ENCODE results near the gene ANKRD34C.

DNA sequence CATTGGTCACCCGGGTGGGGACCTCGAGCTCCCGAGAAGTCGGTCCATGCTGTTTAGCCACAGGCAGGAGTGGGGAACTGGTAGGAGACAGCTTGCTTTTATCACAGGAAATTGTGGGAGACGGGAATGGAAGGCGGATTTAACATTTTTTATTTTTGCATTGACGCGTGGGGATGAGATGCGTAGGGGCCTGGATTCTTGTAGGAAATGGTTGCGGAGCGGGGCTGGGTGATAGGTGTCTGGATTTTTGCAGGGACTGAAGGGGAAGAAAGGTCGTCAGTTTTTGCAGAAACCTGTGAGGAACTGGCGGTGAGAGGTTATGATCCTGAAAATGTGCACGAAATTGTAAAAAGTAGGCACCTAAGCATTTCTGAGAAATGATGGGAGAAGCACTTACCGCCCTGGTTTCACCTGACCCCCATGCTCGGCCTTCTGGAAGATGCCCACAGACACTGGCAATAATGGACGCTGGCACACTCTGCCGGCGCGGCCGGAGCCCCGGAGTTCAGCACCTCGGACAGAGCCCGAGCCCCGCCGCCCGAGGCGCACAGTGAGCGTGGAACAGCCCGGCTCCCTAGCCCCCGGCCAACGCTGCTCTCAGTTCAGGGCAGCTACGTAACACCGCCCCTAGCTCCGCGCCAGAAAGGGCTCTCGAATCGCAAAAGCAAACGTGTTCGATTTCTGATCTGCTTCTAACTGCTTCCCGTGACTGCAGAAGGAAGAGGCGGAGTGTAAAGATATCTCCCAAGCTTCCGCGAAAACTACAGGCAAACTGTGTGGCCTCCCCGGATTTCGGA is 928 bp downstream of the ANKRD34C start:
- TF ChIP-seq, protein P1, sequence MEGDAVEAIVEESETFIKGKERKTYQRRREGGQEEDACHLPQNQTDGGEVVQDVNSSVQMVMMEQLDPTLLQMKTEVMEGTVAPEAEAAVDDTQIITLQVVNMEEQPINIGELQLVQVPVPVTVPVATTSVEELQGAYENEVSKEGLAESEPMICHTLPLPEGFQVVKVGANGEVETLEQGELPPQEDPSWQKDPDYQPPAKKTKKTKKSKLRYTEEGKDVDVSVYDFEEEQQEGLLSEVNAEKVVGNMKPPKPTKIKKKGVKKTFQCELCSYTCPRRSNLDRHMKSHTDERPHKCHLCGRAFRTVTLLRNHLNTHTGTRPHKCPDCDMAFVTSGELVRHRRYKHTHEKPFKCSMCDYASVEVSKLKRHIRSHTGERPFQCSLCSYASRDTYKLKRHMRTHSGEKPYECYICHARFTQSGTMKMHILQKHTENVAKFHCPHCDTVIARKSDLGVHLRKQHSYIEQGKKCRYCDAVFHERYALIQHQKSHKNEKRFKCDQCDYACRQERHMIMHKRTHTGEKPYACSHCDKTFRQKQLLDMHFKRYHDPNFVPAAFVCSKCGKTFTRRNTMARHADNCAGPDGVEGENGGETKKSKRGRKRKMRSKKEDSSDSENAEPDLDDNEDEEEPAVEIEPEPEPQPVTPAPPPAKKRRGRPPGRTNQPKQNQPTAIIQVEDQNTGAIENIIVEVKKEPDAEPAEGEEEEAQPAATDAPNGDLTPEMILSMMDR (IDR thresholded peaks at IDR 0.05): no peak
- TF ChIP-seq POLR2A (IDR thresholded peaks at IDR 0.05): no peak

Data from uterus (tissue), 2 donors.